DLD1 (cell line): ENCODE results near the gene PEAK1.
"Not testable (repeated sequence)": the region's sequence is repeated elsewhere in the genome, so short reads cannot be mapped to it uniquely, and the experiment has no call there.

ENCODE experiments used
- in situ Hi-C: cut with HindIII; loops from 2 replicates; pipeline ENCODE4 v1.10.0; 2017; ENCODE audit warnings: low sequenced_read_pairs

The PEAK1 gene

DNA sequence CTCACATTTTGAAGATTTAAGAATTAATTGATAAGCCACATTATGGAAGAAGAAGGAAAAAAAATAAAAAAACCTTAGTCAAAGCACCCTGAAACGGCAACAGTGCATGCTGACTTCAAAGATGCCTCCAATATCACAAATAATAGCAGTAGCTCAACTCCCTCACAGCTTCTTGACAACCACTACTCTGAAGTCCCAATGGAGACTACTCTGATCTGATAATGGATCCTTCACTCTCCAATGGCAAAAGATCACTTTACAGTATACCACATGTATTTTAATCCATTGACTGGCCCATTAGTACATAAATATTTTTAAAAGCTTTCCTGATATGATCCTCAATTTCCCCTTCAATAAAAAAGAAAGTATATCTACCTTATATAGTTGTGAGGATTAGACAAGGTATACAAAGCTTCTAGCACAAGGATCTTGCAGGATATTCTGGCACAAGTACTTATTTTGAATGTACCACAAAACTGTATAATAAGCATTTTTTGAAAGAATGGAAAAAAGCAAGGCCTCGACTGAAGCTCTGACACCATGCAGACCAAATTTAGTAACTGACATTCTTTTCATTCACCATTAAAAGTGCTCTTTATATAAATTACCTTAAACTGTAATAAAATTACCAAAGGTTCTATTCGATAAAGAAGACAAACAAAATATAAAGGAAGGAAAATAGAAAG is 91.9 kb downstream of the PEAK1 start:
- in situ Hi-C loops = no loop called here

DNA sequence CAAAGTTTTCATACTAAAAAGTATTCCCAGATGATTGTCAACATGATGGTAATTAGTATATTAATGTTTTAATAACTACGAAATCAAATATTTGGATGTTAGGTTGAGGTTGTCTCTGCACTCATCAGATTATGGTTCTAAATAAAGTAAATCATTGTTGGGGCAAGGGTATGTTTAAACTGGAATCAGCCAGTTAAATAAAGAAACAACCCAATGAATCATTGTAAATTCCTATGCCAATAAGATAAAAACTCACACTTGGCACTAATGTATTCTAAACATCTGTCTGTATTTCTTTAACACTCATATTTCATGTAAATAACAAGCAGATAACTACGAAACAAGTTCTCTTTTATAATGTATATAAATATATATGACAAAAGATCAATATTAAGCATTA is 92.7 kb downstream of the PEAK1 start:
- in situ Hi-C loops = no loop called here

DNA sequence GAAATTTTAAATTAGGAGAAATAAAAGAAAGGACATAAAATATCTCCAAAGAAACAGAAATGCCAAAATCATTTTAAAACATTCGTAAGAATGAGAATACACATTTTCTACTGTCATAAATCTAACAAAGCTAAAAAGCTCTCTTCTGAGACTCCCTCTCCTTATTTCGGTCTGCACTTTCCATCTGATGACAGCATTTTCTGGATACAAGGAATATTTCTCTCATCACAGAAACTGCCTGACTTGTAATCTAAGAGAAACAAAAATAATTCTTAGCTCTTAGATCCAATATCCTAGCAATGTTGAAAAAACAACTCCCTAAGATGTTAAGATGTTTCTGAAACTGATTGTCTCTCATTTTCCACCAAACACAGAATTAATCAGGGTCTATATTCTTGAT is 93.5 kb downstream of the PEAK1 start:
- in situ Hi-C loops = no loop called here

DNA sequence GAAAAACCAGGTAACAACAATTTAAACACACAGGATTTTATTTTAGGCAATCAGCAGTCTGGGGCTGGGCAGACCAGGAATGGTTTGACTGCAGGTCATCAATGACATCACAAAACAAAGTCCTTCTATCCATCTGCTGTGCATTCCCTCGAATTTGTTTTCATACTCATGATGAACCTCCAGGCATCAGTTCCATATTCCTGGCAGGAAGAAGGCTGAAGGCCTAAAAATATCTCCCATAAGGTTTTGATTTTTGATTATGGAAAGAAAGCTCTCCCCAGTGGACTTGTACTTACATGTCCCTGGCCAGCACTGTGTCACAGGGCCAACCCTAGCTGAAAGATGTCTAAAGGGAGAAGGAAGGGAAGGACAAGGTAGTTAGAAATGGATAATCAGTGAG is 107.4 kb downstream of the PEAK1 start:
- in situ Hi-C loops = no loop called here

DNA sequence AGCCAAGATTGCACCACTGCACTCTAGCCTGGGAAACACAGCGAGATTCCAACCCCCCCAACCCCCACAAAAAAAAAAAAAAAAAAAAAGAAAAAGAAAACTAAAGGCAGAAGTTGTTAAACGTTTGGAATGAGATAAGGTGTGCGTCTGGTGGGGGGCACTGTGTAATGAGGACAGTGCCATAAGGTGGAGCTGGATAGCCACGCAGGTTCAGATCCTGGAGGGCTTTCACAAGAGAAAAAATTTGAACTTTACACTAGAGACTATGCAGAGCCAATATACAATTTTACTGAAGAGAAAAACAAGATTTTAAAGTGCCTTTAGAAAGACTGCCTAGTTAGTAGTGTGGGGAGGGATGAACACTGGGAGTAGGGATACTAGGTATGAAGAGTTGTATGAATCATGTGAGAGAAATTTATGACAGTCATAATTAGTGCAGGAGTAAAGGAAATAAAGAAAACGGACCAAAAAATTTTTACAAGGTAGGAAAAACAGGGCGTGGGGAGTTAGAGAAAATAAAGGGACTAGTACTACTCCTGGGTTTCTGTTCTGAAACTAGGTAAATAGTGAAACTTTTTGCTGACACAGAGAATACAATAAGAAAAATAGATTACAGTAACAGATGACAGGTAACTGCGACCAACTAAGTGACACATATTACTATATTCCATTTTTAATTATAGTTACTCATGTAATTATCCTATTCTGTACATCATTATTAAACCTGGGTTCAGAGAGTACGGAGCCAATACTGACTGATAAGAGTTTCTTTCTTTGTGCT is 108.1 kb downstream of the PEAK1 start:
- in situ Hi-C loops = no loop called here

DNA sequence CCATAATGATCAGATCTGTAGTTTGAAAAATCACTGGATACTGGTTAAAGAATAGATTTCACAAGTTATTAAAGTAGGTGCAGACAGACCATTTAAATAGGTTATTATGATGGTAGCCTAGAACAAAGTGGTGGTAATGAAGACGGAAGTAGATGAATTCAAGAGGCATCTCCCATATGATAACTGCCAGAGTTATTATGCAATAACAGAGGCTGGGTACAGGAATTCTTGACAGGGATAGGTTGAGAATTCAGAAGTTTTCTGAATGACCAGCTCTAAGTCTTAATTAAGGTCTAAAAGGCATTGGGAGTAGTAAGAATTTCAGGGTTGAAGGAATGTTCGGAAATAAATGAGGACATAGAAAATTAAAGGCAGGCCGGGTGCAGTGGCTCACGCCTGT is 108.9 kb downstream of the PEAK1 start:
- in situ Hi-C loops = no loop called here

DNA sequence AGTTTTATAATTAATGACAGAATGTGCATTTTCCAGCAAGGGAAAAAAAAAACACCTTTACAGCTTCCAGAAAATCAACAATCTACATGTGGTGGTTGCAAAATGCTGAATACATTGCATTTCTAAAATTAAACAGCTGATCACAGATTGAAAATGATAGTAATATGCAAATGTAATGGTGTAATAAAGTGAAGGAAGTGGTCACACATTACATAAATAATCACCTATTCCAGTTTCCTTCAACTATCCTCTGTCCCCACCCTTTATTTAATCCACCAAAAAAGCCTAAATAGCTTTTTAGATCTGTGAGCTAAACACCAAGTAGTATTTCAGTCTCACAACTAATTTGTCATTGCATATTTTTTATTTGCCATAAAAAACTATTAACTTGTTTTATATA is 110.5 kb downstream of the PEAK1 start:
- in situ Hi-C loops = no loop called here

DNA sequence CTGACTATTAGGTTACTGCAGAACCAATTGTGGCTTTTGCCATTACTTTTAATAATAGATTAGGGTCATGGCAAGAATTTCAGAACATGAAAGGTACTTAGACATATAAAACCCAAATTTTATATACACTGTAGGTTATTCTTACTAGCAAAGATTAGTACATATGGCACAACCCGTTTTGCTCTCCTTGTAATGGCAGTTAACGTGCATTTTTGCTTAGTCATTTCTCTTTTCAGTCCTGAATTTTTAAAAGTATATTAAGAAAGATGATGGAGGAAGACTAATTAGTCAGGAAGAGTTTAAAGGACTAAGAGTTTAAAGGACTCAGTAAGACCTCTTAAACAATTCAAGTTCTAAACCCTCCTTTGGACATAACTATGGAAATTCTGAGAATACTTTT is 114.0 kb downstream of the PEAK1 start:
- in situ Hi-C loops = no loop called here

DNA sequence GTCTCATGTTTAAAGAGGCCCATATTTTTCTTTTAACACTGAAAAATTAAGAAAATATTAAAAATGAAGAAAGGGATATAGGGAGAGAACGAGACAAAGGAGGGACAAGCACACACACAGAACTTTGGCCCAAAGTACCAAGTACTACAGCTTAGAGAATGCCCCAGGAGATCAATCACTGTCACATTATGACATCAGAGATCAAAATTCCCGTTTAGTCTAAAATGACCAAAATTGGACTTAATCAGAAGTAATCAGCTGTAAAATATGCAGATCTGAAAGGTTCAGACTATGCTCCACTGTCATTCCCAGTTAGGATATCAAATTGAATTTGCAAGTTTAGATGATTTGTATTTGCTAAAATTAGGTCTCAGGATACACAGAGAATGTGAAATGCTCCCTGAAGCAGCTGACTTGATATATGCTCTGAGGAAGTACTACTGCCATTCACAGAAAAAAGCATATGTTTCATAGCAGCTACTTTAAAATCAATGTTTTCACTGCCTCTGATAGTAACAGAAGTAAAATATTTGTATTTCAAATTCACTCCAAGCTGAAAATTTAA is 123.0 kb downstream of the PEAK1 start:
- in situ Hi-C loops = no loop called here

DNA sequence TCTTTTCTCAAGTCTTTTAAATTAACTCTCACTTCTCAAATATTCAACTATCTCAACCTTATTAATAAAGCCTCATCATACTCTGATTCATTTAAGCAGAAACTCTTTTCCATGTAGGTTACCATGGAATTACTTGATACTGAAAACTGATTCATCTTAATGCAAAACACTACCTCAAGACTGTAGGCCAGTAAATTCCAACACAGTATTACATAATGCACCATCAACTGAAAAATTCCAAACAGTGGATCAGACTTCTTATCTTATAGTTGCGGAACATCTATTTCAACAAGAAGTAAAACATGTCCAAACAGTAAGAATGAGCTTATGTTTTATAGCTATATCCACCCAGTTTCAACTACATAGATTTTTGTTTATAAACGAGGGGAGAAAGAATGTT is 124.5 kb downstream of the PEAK1 start:
- in situ Hi-C loops = no loop called here

DNA sequence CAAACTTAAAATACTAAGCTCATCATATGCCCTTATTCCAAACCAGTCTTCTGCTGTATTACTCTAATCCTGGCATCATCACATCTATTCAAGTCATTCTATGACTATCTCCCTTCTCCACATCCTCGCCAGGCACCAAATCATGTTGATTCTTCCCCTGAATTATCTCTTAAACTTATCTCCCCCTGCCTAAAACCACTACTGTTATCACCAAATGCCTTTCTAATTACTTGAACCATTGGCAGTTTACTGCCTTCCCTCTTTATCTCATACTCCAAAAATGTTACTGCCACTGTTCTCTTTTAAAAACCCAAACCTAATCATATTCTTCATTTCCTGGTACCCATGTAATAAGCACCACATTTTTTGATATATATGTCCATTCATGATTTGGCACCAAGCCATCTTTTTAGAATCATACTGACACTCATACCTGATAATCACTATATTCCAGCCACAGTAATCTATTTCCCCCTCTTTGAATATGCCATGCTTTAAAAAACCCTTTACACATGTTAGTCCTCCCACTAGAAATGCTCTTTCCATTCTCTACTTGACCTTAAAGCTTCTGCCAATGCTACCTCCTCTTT is 126.8 kb downstream of the PEAK1 start:
- in situ Hi-C loops = no loop called here

DNA sequence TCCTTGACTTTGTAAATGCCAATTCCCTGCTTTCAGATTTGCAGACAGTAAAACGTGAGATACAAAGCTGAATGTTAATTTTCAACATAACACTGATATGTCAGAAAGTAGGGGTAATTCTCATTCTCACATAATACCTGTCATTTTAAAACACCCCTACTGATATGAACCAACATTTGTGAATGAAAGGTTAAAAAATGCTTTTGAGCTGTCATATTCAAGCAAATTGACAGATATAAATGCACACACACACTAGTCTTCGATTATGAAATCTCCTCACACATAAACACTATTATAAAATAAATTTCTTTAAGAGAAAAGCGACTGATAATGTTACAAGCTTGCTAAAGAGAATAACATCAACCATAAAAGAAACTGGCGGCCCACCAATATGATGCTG is 128.8 kb downstream of the PEAK1 start:
- in situ Hi-C loops = no loop called here

DNA sequence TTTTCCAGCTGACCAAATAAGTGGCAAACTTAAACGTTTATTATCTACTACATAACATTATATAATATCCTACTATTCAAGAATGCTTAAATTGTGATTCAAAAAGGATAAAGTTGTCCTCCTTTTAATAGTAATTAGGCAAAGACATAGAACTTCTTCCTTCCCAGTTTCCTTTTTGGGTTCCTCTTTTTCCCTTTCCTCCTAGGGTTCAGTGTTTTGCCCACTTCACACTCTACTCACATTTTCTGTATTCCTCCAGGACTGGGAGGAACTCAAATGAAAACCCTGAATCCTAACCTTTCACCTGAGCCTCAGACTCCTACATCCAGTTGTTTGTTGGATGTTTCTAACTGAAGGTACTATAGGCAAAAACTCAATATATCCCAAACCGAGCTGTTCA is 132.5 kb downstream of the PEAK1 start:
- in situ Hi-C loops = no loop called here

DNA sequence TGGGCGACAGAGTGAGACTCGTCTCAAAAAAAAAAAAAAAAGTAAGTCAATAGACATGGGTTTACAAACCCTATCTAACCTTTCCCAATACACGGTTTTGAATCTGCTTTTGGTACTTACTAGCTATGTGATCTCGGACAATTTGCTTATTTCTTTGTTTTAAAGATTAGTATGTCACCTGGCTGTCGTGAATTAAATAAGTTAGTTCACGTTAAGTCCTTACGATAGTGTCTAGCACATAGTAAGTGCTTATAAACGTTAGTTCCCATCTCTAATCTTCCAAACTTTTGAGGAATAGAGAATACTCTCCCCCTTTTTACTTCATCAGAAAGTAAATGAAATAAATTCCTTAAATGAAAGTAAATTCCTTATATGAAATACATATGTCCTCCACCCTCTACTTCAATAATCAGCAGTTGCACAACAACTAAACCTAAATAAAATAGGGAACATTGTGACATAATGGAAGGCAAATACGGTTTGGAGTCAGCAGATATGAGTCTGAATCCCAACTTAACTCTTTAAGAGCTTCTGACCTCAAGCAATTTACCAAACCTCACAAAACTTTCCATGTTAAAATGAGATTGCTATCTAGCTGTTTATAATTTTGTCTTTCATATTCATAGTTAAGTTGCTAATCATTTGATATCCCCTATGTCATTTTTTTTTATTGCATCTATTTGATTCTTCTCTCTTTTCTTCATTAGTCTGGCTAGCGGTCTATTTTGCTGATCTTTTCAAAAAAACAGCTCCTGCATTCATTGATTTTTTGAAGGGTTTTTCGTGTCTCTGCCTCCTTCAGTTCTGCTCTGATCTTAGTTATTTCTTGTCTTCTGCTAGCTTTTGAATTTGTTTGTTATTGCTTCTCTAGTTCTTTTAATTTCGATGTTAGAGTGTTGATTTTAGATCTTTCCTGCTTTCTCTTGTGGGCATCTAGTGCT is 134.6 kb downstream of the PEAK1 start:
- in situ Hi-C loops = no loop called here

DNA sequence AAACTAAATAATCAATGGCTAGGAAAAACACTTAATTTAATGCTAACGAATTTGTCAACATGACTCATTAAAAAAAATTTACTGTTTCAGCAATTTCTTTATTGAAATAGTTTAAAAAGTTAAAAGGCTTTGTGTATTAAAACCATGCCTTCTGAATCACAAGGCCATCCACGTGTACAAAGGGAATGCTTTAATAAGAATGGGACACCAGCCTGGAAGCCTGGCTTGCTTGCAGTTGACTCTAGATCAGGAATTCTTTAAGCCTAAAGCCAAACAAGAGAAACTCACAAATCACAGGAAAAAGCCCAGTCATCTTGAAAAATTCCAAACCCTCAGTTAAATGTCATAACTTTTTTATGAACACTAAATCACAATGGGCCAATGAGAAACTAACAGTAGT is 137.6 kb downstream of the PEAK1 start:
- in situ Hi-C loops = no loop called here

DNA sequence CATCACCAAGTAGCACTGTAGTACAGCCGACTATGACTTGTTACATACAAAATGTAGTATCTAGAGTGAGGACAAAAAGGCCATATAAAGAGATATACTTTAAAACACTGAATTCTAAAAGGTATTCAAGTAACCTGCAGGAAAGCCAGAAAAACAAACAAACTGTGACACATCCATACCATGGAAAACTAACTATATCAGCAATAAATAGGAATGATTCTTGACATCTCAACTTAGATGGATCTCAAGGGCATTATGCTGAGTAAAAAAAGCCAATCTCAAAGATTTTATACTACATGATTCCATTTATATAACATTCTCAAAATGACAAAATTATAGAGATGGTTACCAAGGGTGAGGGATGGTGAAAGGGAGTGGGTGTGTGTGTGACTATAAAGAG is 143.0 kb downstream of the PEAK1 start:
- in situ Hi-C loops = no loop called here

DNA sequence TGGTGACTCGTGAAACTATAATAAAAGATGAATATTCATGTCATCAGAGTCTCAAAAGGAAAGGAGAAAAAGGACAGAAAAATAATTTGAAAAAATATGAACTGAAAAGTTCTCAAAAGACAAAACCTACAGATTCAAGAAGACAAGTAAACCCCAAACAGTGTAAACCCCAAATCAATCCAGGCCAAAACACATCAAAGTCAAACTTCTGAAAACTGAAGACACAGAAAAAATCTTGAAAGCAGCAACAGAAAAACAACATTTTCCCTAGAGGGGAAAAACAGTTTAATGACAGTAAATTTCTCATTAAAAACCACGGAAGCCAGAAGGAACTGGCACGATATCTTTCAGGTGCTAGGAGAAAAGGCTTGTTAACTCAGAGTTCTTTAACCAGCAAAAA is 143.8 kb downstream of the PEAK1 start:
- in situ Hi-C loops = no loop called here

DNA sequence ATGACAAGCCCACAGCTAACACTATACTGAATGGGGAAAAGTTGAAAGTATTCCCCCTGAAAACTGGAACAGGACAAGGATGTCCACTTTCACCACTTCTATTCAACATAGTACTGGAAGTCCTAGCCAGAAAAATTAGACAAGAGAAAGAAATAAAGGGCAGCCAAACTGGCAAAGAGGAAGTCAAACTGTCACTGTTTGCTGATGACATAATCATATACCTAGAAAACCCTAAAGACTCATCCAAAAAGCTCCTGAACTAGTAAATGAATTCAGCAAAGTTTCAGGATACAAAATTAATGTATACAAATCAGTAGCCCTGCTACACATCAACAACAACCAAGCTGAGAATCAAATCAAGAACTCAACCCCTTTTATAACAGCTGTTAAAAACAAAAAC is 146.8 kb downstream of the PEAK1 start:
- in situ Hi-C loops = not testable (repeated sequence)

DNA sequence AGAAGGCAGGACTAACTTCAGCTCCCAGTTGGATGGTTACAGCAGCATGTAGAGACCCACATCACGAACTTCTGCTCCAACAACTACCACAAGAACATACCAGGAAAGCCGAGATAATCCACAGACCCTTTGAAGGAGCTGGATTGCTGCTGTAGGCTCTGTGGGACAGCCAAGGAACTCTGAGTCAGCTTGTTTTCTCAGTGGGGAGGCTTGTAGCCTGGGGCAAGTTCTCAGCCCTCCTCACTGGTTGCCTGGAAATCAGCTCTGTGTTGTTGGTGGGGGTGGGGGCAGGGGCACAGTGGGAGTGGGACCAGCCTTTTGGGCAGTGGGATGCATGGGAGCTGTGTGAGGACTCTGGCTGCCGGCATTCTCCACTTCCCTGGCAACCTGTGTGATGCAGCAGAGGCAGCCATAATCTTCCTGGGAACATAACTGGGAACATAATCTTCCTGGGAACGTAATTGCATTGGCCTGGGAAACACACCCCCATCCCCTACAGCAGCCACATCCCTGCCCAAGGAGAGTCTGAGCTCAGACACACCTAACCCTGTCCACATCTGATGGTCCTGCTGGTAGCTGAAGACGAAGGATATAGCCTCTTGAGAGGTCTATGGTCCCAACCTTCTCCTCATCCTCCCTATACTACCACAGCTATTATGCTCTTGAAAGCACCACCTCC is 153.1 kb downstream of the PEAK1 start:
- in situ Hi-C loops = no loop called here

DNA sequence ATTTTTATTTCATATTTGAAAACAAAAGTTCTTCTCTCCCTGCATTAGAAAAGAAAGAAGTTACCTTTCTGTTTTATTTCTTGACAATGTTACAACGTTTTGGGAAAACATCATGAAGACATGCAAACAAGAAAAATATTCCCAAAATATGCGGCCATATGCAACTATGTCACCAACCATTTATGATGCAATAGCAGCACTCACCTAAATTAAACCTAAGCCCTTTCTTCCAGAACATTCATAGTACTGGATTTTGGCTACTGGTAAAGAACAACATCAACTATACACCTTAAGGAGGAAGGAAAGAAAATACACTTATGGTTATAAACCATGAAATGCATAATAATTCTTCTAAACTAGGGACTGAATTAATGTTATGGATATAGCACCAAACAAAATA is 164.5 kb downstream of the PEAK1 start:
- in situ Hi-C loops = no loop called here
